Measurements from ENCODE around the gene MRTFA.
"Not testable (repeated sequence)": the region's sequence is repeated elsewhere in the genome, so short reads cannot be mapped to it uniquely, and the experiment has no call there.

GRCh38 chr22:40378448-40378847, 258.1 kb downstream of the MRTFA start:
- not testable (repeated sequence) for TF ChIP-seq REST, CTCF (IDR thresholded peaks at IDR 0.05)

All from A549 (cell line).